B cell (primary cell): ENCODE results near the gene UBE2B. TPM values are rescaled to one million over a fixed set of nuclear protein-coding genes. Genes with fewer than 3 reads are reported as not detected.

ENCODE experiments used
- ATAC-seq: fragments of 200-7000 bp; cut with Tn5 transposase; one replicate; pipeline ENCODE4 v1.10.0; 2021; ENCODE audit warnings: low read depth, mild to moderate bottlenecking, moderate number of reproducible peaks, moderate library complexity
- CTCF ChIA-PET: fragments of 350-600 bp; sonication (Branson Sonifier 250); formaldehyde crosslinking; loops from one replicate; lab custom pipeline; 2021; ENCODE audit warnings: antibody characterized with exemption, inconsistent platforms; lab: Charles Lee
- POLR2A ChIA-PET: fragments of 350-600 bp; sonication (Branson Sonifier 250); formaldehyde crosslinking; loops from one replicate; lab custom pipeline; 2021; ENCODE audit warnings: antibody characterized with exemption; lab: Charles Lee
- DNase-seq: peaks from one replicate; pipeline ENCODE4 v3.0.0; 2013
- H2AFZ ChIP-seq: 2 replicates; pipeline ENCODE4 v1.6.1; 2012; ENCODE audit warnings: mild to moderate bottlenecking, low read depth, low read length; ENCODE audit not compliant: insufficient read depth, poor library complexity, severe bottlenecking
- H3K27ac ChIP-seq, 2 donors: 1 replicate in 1 of 2; 2 replicates in 1 of 2; pipeline ENCODE4 v1.5.1; 2012 to 2013; ENCODE audit warnings: low read length in 2 of 2, mild to moderate bottlenecking in 2 of 2, moderate library complexity in 1 of 2
- H3K27me3 ChIP-seq, 4 experiments: fragments of 200-600 bp in 1 of 4; sonication (generic) in 1 of 4; replicated peaks in 1 of 4; 1 replicate in 2 of 4; 2 replicates in 2 of 4; pipeline versions ENCODE4 v1.6.1 to v1.7.0; 2013 to 2016; ENCODE audit warnings: low read length in 3 of 4, mild to moderate bottlenecking in 2 of 4, mixed read lengths in 1 of 4, moderate library complexity in 1 of 4; ENCODE audit not compliant: insufficient read depth in 4 of 4, control insufficient read depth in 3 of 4; ENCODE audit errors: control extremely low read depth in 1 of 4
- H3K36me3 ChIP-seq, 2 experiments: replicated peaks in 1 of 2; 1 replicate in 1 of 2; 2 replicates in 1 of 2; pipeline versions ENCODE4 v1.6.1 to v1.7.1; 2013; ENCODE audit warnings: low read length in 1 of 2; ENCODE audit not compliant: insufficient read depth in 2 of 2, control insufficient read depth in 1 of 2; ENCODE audit errors: control extremely low read depth in 1 of 2, extremely low read depth in 1 of 2
- H3K4me1 ChIP-seq, 2 donors: fragments of 200-600 bp in 1 of 2; sonication (generic) in 1 of 2; 1 replicate in 1 of 2; 2 replicates in 1 of 2; pipeline versions ENCODE4 v1.5.1 to v1.6.1; 2013 to 2017; ENCODE audit warnings: low read length in 2 of 2; ENCODE audit not compliant: control insufficient read depth in 2 of 2, insufficient read depth in 2 of 2
- H3K4me2 ChIP-seq: replicated peaks from 2 replicates; pipeline ENCODE3; 2012; ENCODE audit warnings: mild to moderate bottlenecking, low read depth, low read length; ENCODE audit not compliant: poor library complexity, severe bottlenecking
- H3K4me3 ChIP-seq, 5 experiments: fragments of 200-600 bp in 1 of 5; sonication (generic) in 1 of 5; 1 replicate in 3 of 5; 2 replicates in 2 of 5; pipeline versions ENCODE4 v1.5.1 to v1.7.0; 2011 to 2016; ENCODE audit warnings: low read length in 4 of 5, mild to moderate bottlenecking in 4 of 5, low read depth in 2 of 5, control low read depth in 1 of 5, moderate library complexity in 1 of 5; ENCODE audit not compliant: insufficient read depth in 1 of 5; ENCODE audit errors: control extremely low read depth in 1 of 5, extremely low read depth in 1 of 5
- H3K79me2 ChIP-seq: fragments of 200-600 bp; sonication (generic); one replicate; pipeline ENCODE4 v1.6.0; 2016; ENCODE audit warnings: low read length; ENCODE audit not compliant: control insufficient read depth, insufficient read depth
- H3K9ac ChIP-seq: fragments of 200-600 bp; sonication (generic); 2 replicates; pipeline ENCODE4 v1.6.1; 2017; ENCODE audit warnings: mild to moderate bottlenecking, low read length, moderate library complexity
- H3K9me3 ChIP-seq, 3 donors: one replicate each; pipeline versions ENCODE4 v1.6.1 to v1.7.1; 2013; ENCODE audit warnings: low read length in 2 of 3; ENCODE audit not compliant: control insufficient read depth in 2 of 3, insufficient read depth in 1 of 3; ENCODE audit errors: control extremely low read depth in 1 of 3
- H4K20me1 ChIP-seq: 2 replicates; pipeline ENCODE4 v1.6.0; 2012; ENCODE audit warnings: mild to moderate bottlenecking, low read length; ENCODE audit not compliant: insufficient read depth, control insufficient read depth, poor library complexity, severe bottlenecking
- H3K27ac Mint-ChIP-seq: one replicate; pipeline ENCODE4 v1.8.0; 2021; ENCODE audit warnings: mixed read lengths
- H3K27me3 Mint-ChIP-seq: one replicate; pipeline ENCODE4 v1.8.0; 2021; ENCODE audit warnings: mixed read lengths
- H3K4me1 Mint-ChIP-seq: one replicate; pipeline ENCODE4 v1.8.0; 2021; ENCODE audit warnings: mixed read lengths
- H3K4me3 Mint-ChIP-seq: one replicate; pipeline ENCODE4 v1.8.0; 2021; ENCODE audit warnings: mixed read lengths
- H3K9me3 Mint-ChIP-seq: one replicate; pipeline ENCODE4 v1.8.0; 2022; ENCODE audit warnings: mixed read lengths; ENCODE audit not compliant: insufficient read depth
- CTCF ChIP-seq: fragments of 200-600 bp; IDR thresholded peaks from one replicate; pipeline ENCODE4 v1.8.0; 2022; ENCODE audit warnings: antibody characterized with exemption, mild to moderate bottlenecking
- EZH2 ChIP-seq: IDR thresholded peaks from 2 replicates; pipeline ENCODE4 v1.6.1; 2012; ENCODE audit warnings: borderline replicate concordance, low read depth, mild to moderate bottlenecking, moderate library complexity, low read length; ENCODE audit not compliant: insufficient read depth, poor library complexity, severe bottlenecking
- WGBS: methylation state at CpG from one replicate; pipeline ENCODE4 v1.1.5; 2013; ENCODE audit warnings: missing lambda C conversion rate; ENCODE audit not compliant: insufficient coverage; 5-methylcytosine and 5-hydroxymethylcytosine counted together
- intact Hi-C: fragments of 100-400 bp; cut with micrococcal nuclease; formaldehyde crosslinking; loops from one replicate; pipeline ENCODE4 v1.10.0; 2022
- polyA plus RNA-seq: library from polyadenylated mRNA; depleted of rRNA; stranded (reverse); fragments of >200 nt; gene quantifications from 2 replicates; pipeline ENCODE4 v1.2.3, GENCODE V29; 2012
- total RNA-seq, 2 donors: library from RNA; stranded (reverse); fragments of 120-200 nt in 1 of 2; gene quantifications; 1 replicate in 1 of 2; 2 replicates in 1 of 2; pipeline versions ENCODE4 v1.2.3 to v1.2.4, GENCODE V29; 2013 to 2022

The UBE2B gene
- total and polyA plus RNA-seq, 2 donors (not counting 1 experiment from before 2014, with no cell fraction given), result 23.0 to 106 TPM

DNA sequence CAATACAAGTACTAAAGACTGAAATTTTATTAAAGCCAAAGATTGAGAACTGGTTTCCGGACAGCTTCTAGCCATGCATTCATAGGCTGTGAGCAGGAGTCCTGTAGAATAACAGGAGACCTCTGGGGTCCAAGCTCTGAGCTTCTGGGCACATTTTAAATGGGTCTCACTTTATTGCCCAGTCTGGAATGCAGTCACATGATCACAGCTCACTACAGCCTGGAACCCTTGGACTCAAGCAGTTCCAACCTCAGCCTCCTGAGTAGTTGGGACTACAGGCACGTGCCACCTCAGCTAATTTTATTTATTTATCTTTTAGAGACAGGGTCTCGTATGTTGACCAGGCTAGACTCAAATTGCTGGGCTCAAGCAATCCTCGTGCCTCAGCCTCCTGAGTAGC, 24.9 kb downstream of the UBE2B start:
- Histone ChIP-seq H3K27ac (no peak overlapping the region), H3K4me2 (no peak overlapping the region), H3K27me3 (no peaks in the 10 kb centered on the region), H3K4me3 (no peak overlapping the region), H3K9ac (no peak overlapping the region), H3K9me3 (no peaks in the 10 kb centered on the region), H3K4me1 (no peaks in the 10 kb centered on the region), H2AFZ (no peak overlapping the region), H3K36me3 (peaks cover 16 to 52% of the 10 kb centered on the region in 2 experiments), H3K79me2 (no peaks in the 10 kb centered on the region), H4K20me1 (peaks cover 5% of the 10 kb centered on the region)
- ChIA-PET CTCF (interaction anchor here (1.4 to 2.4 kb wide), 5 partner anchors 15 to 191 kb away, joined by 4 to 8 read pairs (median 5); partner anchors contain the start of gene CDKN2AIPNL), POLR2A (interaction anchor here (0.5 to 0.6 kb wide), 2 partner anchors 131 to 161 kb away, joined by 3 to 5 read pairs; no protein-coding TSS in a partner anchor)
- no peak for ATAC-seq
- H3K27me3 Mint-ChIP-seq, result no peaks in the 10 kb centered on the region
- no peak overlapping the region for H3K27ac Mint-ChIP-seq
- WGBS, result 80% methylated on average over 1 of the region's 4 CpGs
- intact Hi-C loops, result no loop called here
- H3K4me1 Mint-ChIP-seq, result peaks cover 2% of the 10 kb centered on the region
- DNase-seq, result no peak
- H3K4me3 Mint-ChIP-seq, result no peak overlapping the region
- H3K9me3 Mint-ChIP-seq, result no peaks in the 10 kb centered on the region
- TF ChIP-seq EZH2, result no peak
- no peak for TF ChIP-seq CTCF

DNA sequence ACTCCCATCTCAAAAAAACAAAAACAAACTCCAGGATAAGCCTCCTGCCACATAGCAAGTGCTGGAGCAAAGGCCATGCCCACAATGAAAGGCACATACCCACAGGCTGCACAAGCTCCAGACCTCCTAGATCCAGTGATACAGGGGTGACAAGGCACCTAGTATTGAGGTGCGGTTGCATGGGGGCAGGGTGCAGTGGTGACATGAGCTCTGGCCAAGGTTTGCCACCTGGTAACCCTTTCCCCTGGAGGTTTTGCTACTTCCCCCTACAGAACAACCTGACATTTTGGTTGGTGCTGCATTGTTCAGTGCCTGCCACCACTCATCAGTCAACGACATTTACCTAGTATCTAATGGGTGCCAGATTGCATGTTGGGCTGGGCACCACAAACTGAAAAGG, 25.8 kb downstream of the UBE2B start:
- ChIA-PET CTCF (interaction anchor here (1.0 to 2.4 kb wide), 5 partner anchors 14 to 190 kb away, joined by 3 to 8 read pairs (median 5); partner anchors contain the start of gene CDKN2AIPNL), POLR2A (interaction anchor here (0.5 kb wide), 1 partner anchor 146 kb away, joined by 3 read pairs; no protein-coding TSS in a partner anchor)
- no peak overlapping the region for H3K4me3 Mint-ChIP-seq
- H4K20me1 ChIP-seq, result peaks cover 1% of the 10 kb centered on the region
- no peaks in the 10 kb centered on the region for H3K27me3 ChIP-seq
- TF ChIP-seq EZH2, result no peak
- TF ChIP-seq CTCF, result no peak
- H3K4me2 ChIP-seq, result no peak overlapping the region
- H3K27ac Mint-ChIP-seq, result no peak overlapping the region
- DNase-seq (no peak), ATAC-seq (peak; percentile 17)
- no peak overlapping the region for H3K9ac ChIP-seq
- no peaks in the 10 kb centered on the region for H3K9me3 Mint-ChIP-seq
- H3K27ac ChIP-seq, result no peak overlapping the region
- H2AFZ ChIP-seq, result no peak overlapping the region
- no peaks in the 10 kb centered on the region for H3K79me2 ChIP-seq
- H3K4me3 ChIP-seq, result no peak overlapping the region
- 100% methylated on average over 2 of the region's 2 CpGs for WGBS
- H3K4me1 ChIP-seq, result no peaks in the 10 kb centered on the region
- no peaks in the 10 kb centered on the region for H3K27me3 Mint-ChIP-seq
- H3K36me3 ChIP-seq, result peaks cover 17 to 46% of the 10 kb centered on the region in 2 experiments
- H3K9me3 ChIP-seq, result no peaks in the 10 kb centered on the region
- intact Hi-C loops, result no loop called here
- H3K4me1 Mint-ChIP-seq, result peaks cover 2% of the 10 kb centered on the region
